ENCODE results near the gene THRAP3.

- TF ChIP-seq CTCF (IDR thresholded peaks at IDR 0.05) (no peak), POLR2A (IDR thresholded peaks at IDR 0.05) (no peak), POLR2AphosphoS5 (IDR thresholded peaks at IDR 0.05) (no peak)
These were observed 125.0 kb downstream of the THRAP3 start for GRCh38 chr1:36349241-36349671.

All from sigmoid colon (tissue), 4 donors.